ENCODE measurements around the gene DIPK1C. TPM values are rescaled to one million over a fixed set of nuclear protein-coding genes. Genes with fewer than 3 reads are reported as not detected.

Gene DIPK1C
- polyA plus RNA-seq, 3 donors, result 0.26 to 0.37 (median 0.27) TPM

- DNase-seq (ENCODE audit: low read depth in 3 of 3, low spot score in 2 of 3), result no peak
Observed at GRCh38 chr18:74425876-74426275, 31.2 kb downstream of the DIPK1C start.

GRCh38 chr18:74425161-74425560, 31.9 kb downstream of the DIPK1C start:
- DNase-seq (ENCODE audit: low read depth in 3 of 3, low spot score in 2 of 3), result no peak

- no peak for DNase-seq (ENCODE audit: low read depth in 3 of 3, low spot score in 2 of 3)
Observed at GRCh38 chr18:74422541-74422940, 34.6 kb downstream of the DIPK1C start.

GRCh38 chr18:74420926-74421325, 36.2 kb downstream of the DIPK1C start:
- no peak for DNase-seq (ENCODE audit: low read depth in 3 of 3, low spot score in 2 of 3)

GRCh38 chr18:74420481-74420880, 36.6 kb downstream of the DIPK1C start:
- DNase-seq (ENCODE audit: low read depth in 3 of 3, low spot score in 2 of 3), result no peak

GRCh38 chr18:74419761-74420160, 37.3 kb downstream of the DIPK1C start:
- no peak for DNase-seq (ENCODE audit: low read depth in 3 of 3, low spot score in 2 of 3)

GRCh38 chr18:74418023-74418422, 39.1 kb downstream of the DIPK1C start:
- no peak for DNase-seq (ENCODE audit: low read depth in 3 of 3, low spot score in 2 of 3)

- DNase-seq (ENCODE audit: low read depth in 3 of 3, low spot score in 2 of 3), result no peak
Observed at GRCh38 chr18:74416124-74416523, 41.0 kb downstream of the DIPK1C start.

GRCh38 chr18:74414953-74415515, 42.1 kb downstream of the DIPK1C start:
- no peak for DNase-seq (ENCODE audit: low read depth in 3 of 3, low spot score in 2 of 3)

- no peak for DNase-seq (ENCODE audit: low read depth in 3 of 3, low spot score in 2 of 3)
Observed at GRCh38 chr18:74413836-74414235, 43.3 kb downstream of the DIPK1C start.

- DNase-seq (ENCODE audit: low read depth in 3 of 3, low spot score in 2 of 3), result peak in 1 of 3 donors; percentile 58
Observed at GRCh38 chr18:74412116-74412880, 44.8 kb downstream of the DIPK1C start.

- DNase-seq (ENCODE audit: low read depth in 3 of 3, low spot score in 2 of 3), result no peak
Observed at GRCh38 chr18:74411475-74411874, 45.6 kb downstream of the DIPK1C start.

GRCh38 chr18:74410441-74410992, 46.6 kb downstream of the DIPK1C start:
- DNase-seq (ENCODE audit: low read depth in 3 of 3, low spot score in 2 of 3), result no peak

GRCh38 chr18:74407888-74408287, 49.2 kb downstream of the DIPK1C start:
- DNase-seq (ENCODE audit: low read depth in 3 of 3, low spot score in 2 of 3), result no peak

- no peak for DNase-seq (ENCODE audit: low read depth in 3 of 3, low spot score in 2 of 3)
Observed at GRCh38 chr18:74402806-74403433, 54.2 kb downstream of the DIPK1C start.

GRCh38 chr18:74400813-74401212, 56.3 kb downstream of the DIPK1C start:
- DNase-seq (ENCODE audit: low read depth in 3 of 3, low spot score in 2 of 3), result no peak

- DNase-seq (ENCODE audit: low read depth in 3 of 3, low spot score in 2 of 3), result no peak
Observed at GRCh38 chr18:74399091-74399887, 57.8 kb downstream of the DIPK1C start.

- DNase-seq (ENCODE audit: low read depth in 3 of 3, low spot score in 2 of 3), result no peak
Observed at GRCh38 chr18:74397572-74397971, 59.5 kb downstream of the DIPK1C start.

GRCh38 chr18:74396171-74397169, 60.6 kb downstream of the DIPK1C start:
- DNase-seq (ENCODE audit: low read depth in 3 of 3, low spot score in 2 of 3), result no peak

Data from right renal cortex interstitium (tissue), 3 donors.